Body of pancreas (tissue), 4 donors: ENCODE measurements around the gene LCE1D. TPM values are rescaled to one million over a fixed set of nuclear protein-coding genes. Genes with fewer than 3 reads are reported as not detected.

Source experiments
- ATAC-seq: fragments of 150-250 bp; one replicate; pipeline ENCODE4 v1.9.1; 2016
- DNase-seq, 4 donors: peaks; one replicate each; pipeline ENCODE4 v3.0.0-alpha.2; 2019
- H3K27ac ChIP-seq, 4 donors: fragments of 200-600 bp; sonication (generic); 1 replicate in 3 of 4; 2 replicates in 1 of 4; pipeline versions ENCODE4 v1.5.1 to v1.6.1; 2016 to 2019; ENCODE audit warnings: mild to moderate bottlenecking in 1 of 4, mixed read lengths in 1 of 4, moderate library complexity in 1 of 4
- H3K27me3 ChIP-seq, 2 donors: fragments of 200-600 bp; sonication (generic); one replicate each; pipeline ENCODE4 v1.6.0; 2016; ENCODE audit warnings: mild to moderate bottlenecking in 1 of 2
- H3K36me3 ChIP-seq, 2 donors: fragments of 200-600 bp; sonication (generic); replicated peaks in 1 of 2; 2 replicates each; pipeline ENCODE4 v1.5.1; 2016; ENCODE audit warnings: low read depth in 2 of 2; ENCODE audit not compliant: insufficient read depth in 1 of 2
- H3K4me1 ChIP-seq: fragments of 200-600 bp; sonication (generic); one replicate; pipeline ENCODE4 v1.6.0; 2016
- H3K4me3 ChIP-seq, 2 donors: fragments of 200-600 bp; sonication (generic); 1 replicate in 1 of 2; 2 replicates in 1 of 2; pipeline ENCODE4 v1.5.1; 2016 to 2019
- H3K9me3 ChIP-seq, 3 donors: fragments of 200-600 bp; sonication (generic); 1 replicate in 2 of 3; 2 replicates in 1 of 3; pipeline ENCODE4 v1.5.1; 2016
- POLR2A ChIP-seq, 3 donors: fragments of 450-650 bp; IDR thresholded peaks; one replicate each; pipeline ENCODE4 v1.6.1; 2016; ENCODE audit warnings: antibody characterized with exemption in 3 of 3, mild to moderate bottlenecking in 2 of 3
- WGBS, 2 donors: methylation state at CpG; one replicate each; pipeline ENCODE4 v1.1.5; 2017; 5-methylcytosine and 5-hydroxymethylcytosine counted together
- intact Hi-C: fragments of 100-400 bp; cut with DNase I; formaldehyde crosslinking; loops from one replicate; pipeline ENCODE4 v1.15.1; 2023
- total RNA-seq, 2 donors: library from RNA; depleted of rRNA; stranded (reverse); fragments of >200 nt; gene quantifications; one replicate each; pipeline ENCODE4 v1.1.0, GENCODE V29; 2016
- TF ChIP-seq, protein P1 (sequence below), 7 experiments: fragments of 450-650 bp in 4 of 7; fragments of 200-600 bp in 3 of 7; sonication (generic) in 3 of 7; IDR thresholded peaks; one replicate each; pipeline ENCODE4 v1.5.1; 2016 to 2019; ENCODE audit warnings: antibody characterized with exemption in 7 of 7

LCE1D gene
- total RNA-seq, 2 donors from 2014 or later = not detected

DNA sequence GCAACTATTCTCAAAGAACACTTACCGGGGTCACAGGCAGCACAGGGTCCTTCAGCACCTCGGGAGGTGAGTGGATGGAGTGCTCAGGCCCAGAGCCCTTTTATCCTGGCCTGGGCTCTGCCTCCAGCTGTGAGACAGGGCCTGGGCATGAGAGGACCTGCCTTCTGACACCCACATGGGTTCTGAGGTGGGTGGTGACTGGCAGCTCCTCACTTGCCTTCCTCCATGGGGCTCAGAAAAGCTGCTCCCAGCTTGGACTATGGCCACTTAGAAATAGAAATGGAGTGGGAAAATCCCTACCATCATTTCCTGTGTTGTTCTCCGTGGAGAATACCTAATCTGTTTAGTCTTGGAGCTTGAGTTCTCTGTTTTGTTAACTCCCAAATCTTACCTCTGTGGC is 10.1 kb downstream of the LCE1D start, which contains the start of gene LCE1C:
TSS of gene LCE1C (minus strand) at position 76 of the 400 bp plus-strand sequence. CDS start 1,173 bp downstream, outside the sequence.
- ATAC-seq (no peak), DNase-seq (no peak)
- WGBS, 2 donors = 48 to 54% methylated on average over 2 to 3 of the region's 3 CpGs
- no peak for TF ChIP-seq POLR2A (IDR thresholded peaks at IDR 0.05)
- TF ChIP-seq, protein P1, sequence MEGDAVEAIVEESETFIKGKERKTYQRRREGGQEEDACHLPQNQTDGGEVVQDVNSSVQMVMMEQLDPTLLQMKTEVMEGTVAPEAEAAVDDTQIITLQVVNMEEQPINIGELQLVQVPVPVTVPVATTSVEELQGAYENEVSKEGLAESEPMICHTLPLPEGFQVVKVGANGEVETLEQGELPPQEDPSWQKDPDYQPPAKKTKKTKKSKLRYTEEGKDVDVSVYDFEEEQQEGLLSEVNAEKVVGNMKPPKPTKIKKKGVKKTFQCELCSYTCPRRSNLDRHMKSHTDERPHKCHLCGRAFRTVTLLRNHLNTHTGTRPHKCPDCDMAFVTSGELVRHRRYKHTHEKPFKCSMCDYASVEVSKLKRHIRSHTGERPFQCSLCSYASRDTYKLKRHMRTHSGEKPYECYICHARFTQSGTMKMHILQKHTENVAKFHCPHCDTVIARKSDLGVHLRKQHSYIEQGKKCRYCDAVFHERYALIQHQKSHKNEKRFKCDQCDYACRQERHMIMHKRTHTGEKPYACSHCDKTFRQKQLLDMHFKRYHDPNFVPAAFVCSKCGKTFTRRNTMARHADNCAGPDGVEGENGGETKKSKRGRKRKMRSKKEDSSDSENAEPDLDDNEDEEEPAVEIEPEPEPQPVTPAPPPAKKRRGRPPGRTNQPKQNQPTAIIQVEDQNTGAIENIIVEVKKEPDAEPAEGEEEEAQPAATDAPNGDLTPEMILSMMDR (IDR thresholded peaks at IDR 0.05) = no peak
- Histone ChIP-seq H3K27me3 (no peaks in the 10 kb centered on the region), H3K27ac (no peak within 1 kb of the TSS), H3K4me3 (no peak within 1 kb of the TSS), H3K4me1 (no peaks in the 10 kb centered on the region), H3K9me3 (no peaks in the 10 kb centered on the region), H3K36me3 (no peaks in the 10 kb centered on the region)
- intact Hi-C loops = no loop called here

DNA sequence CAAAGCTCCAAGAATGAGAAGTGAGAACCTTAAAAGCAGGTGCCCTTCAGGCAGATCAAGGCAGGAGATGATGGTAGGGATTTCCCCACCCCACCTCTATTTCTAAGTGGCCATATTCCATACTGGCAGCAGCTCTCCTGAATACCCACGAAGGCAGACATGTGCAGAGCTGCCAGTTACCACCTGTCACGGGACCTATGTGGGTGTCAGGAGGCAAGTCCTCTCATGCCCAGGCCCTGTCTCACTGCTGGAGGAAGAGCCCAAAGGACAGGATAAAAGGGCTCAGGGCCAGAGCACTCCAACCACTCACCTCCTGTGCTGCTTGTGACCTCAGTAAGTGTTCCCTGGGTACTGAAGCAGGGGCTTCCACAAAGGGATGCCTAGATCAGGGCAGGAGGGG is 14.5 kb downstream of the LCE1D start:
- Histone ChIP-seq H3K27me3 (no peaks in the 10 kb centered on the region), H3K9me3 (no peaks in the 10 kb centered on the region), H3K36me3 (no peaks in the 10 kb centered on the region), H3K27ac (no peak overlapping the region), H3K4me3 (no peak overlapping the region), H3K4me1 (no peaks in the 10 kb centered on the region)
- DNase-seq (no peak), ATAC-seq (no peak)
- intact Hi-C loops = no loop called here
- 61 to 75% methylated on average over 1 to 2 of the region's 2 CpGs for WGBS, 2 donors
- TF ChIP-seq, protein P1 (IDR thresholded peaks at IDR 0.05) = no peak
- no peak for TF ChIP-seq POLR2A (IDR thresholded peaks at IDR 0.05)

DNA sequence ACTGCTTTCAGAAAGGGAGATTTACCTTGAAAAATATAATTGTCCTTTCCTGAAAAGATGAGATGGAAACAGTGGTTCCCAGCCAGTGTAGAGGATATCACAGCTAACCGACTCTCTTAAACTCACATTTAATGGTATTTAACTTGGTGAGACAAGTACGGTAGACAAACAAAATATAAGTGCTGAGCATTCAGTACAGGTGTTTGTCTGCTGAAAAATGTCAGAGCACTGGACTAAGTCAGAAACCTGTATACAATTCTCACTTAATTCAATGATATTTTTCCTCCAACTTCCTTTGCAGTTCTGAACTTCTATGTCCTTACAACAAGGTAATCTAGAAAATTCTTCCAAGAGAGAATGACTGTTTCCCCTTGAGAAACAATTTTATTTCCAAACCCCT is 15.2 kb downstream of the LCE1D start, which contains the start of gene LCE1B:
TSS of gene LCE1B (plus strand) at position 301 of the 400 bp plus-strand sequence. CDS start 476 bp downstream, outside the sequence.
- ATAC-seq = no peak
- Histone ChIP-seq H3K9me3 (no peaks in the 10 kb centered on the region), H3K4me1 (no peaks in the 10 kb centered on the region), H3K4me3 (no peak within 1 kb of the TSS), H3K36me3 (no peaks in the 10 kb centered on the region), H3K27me3 (no peaks in the 10 kb centered on the region), H3K27ac (no peak within 1 kb of the TSS)
- TF ChIP-seq, protein P1 (IDR thresholded peaks at IDR 0.05) = no peak
- no peak for TF ChIP-seq POLR2A (IDR thresholded peaks at IDR 0.05)
- DNase-seq = no peak
- WGBS, 2 donors = 56 to 81% methylated on average over 2 of the region's 2 CpGs
- intact Hi-C loops = no loop called here

DNA sequence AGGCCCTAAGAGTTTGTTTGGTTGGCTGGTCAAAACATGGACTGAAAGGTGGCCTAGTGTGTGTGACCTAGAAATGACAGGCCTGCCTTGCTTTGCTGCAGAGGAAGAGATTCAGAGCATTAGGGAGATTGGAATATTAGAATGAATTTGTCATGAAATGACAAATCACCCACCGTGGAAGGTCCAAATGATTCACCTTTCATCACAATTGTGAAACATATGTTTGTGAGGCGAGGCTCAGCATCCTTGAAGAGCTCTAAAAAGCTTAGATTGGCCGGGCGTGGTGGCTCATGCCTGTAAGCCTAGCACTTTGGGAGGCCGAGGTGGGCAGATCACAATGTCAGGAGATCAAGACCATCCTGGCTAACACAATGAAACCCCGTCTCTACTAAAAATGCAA is 20.8 kb downstream of the LCE1D start:
- H3K9me3 ChIP-seq = no peaks in the 10 kb centered on the region
- no peak for ATAC-seq
- no peak overlapping the region for H3K27ac ChIP-seq
- WGBS, 2 donors = 81 to 84% methylated on average over 6 of the region's 6 CpGs
- TF ChIP-seq, protein P1 (IDR thresholded peaks at IDR 0.05) = no peak
- no peak for TF ChIP-seq POLR2A (IDR thresholded peaks at IDR 0.05)
- no peaks in the 10 kb centered on the region for H3K36me3 ChIP-seq
- H3K27me3 ChIP-seq = no peaks in the 10 kb centered on the region
- H3K4me1 ChIP-seq = no peaks in the 10 kb centered on the region
- H3K4me3 ChIP-seq = no peak overlapping the region
- DNase-seq = no peak
- intact Hi-C loops = no loop called here

DNA sequence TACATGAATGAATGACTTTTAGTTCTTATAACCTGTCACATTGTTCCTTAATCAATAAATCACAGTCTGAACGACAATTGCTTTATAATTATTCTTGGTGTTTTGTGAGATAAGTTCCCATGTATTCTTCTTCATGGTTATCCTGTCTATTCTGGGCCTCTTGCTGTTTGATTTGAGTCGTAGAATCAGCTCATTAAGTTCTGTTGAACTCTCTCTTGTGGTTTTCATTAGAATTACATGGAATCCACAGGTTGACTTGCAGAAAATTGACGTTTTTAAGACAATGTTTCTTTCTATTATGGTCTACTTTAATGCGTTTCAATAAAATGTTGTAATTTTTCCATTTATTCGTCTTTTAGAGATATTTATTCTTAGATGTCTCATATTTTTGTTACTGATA is 26.8 kb downstream of the LCE1D start:
- Histone ChIP-seq H3K27me3 (no peaks in the 10 kb centered on the region), H3K27ac (no peak overlapping the region), H3K4me1 (no peaks in the 10 kb centered on the region), H3K36me3 (no peaks in the 10 kb centered on the region), H3K4me3 (no peak overlapping the region), H3K9me3 (no peaks in the 10 kb centered on the region)
- no peak for ATAC-seq
- TF ChIP-seq, protein P1 (IDR thresholded peaks at IDR 0.05) = no peak
- no peak for TF ChIP-seq POLR2A (IDR thresholded peaks at IDR 0.05)
- no peak for DNase-seq
- WGBS, 2 donors = 37 to 43% methylated on average over 5 of the region's 5 CpGs
- intact Hi-C loops = no loop called here
